ENCODE data around the gene RPS23. TPM values are rescaled to one million over a fixed set of nuclear protein-coding genes. Genes with fewer than 3 reads are reported as not detected.

The RPS23 gene
- total RNA-seq = 1,000 to 10,000 TPM; 3,104 to 3,340 TPM

GRCh38 chr5:82277987-82278710, at the start of gene RPS23:
RPS23 (minus strand) TSS chr5:82278354; CDS start chr5:82278323, 31 bp downstream.
- H3K27ac Mint-ChIP-seq = peak within 1 kb of the TSS; percentile 100
- H3K9me3 Mint-ChIP-seq = no peaks in the 10 kb centered on the region
- peaks cover 58% of the 10 kb centered on the region for H3K36me3 Mint-ChIP-seq (ENCODE audit: low read depth)
- H3K4me3 Mint-ChIP-seq = peak within 1 kb of the TSS; percentile 96
- H3K4me1 Mint-ChIP-seq = peaks cover 26% of the 10 kb centered on the region
- H3K27me3 Mint-ChIP-seq = no peaks in the 10 kb centered on the region
- ATAC-seq (replicated peaks) = peak; percentile 96

- H3K27ac Mint-ChIP-seq = no peak overlapping the region
- H3K27me3 Mint-ChIP-seq = peaks cover 15% of the 10 kb centered on the region
- H3K36me3 Mint-ChIP-seq (ENCODE audit: low read depth) = no peaks in the 10 kb centered on the region
- ATAC-seq (replicated peaks) = no peak
- H3K4me3 Mint-ChIP-seq = no peak overlapping the region
- peaks cover 4% of the 10 kb centered on the region for H3K9me3 Mint-ChIP-seq
- no peaks in the 10 kb centered on the region for H3K4me1 Mint-ChIP-seq
Observed at GRCh38 chr5:82327941-82328340, 49.8 kb upstream of the RPS23 start.

- H3K36me3 Mint-ChIP-seq (ENCODE audit: low read depth) = no peaks in the 10 kb centered on the region
- H3K4me1 Mint-ChIP-seq = no peaks in the 10 kb centered on the region
- peaks cover 4% of the 10 kb centered on the region for H3K9me3 Mint-ChIP-seq
- peaks cover 27% of the 10 kb centered on the region for H3K27me3 Mint-ChIP-seq
- no peak for ATAC-seq (replicated peaks)
- H3K4me3 Mint-ChIP-seq = no peak overlapping the region
- H3K27ac Mint-ChIP-seq = no peak overlapping the region
Observed at GRCh38 chr5:82325996-82326395, 47.8 kb upstream of the RPS23 start.

- H3K9me3 Mint-ChIP-seq = peaks cover 4% of the 10 kb centered on the region
- no peak overlapping the region for H3K27ac Mint-ChIP-seq
- H3K4me3 Mint-ChIP-seq = no peak overlapping the region
- H3K27me3 Mint-ChIP-seq = peaks cover 29% of the 10 kb centered on the region
- no peaks in the 10 kb centered on the region for H3K4me1 Mint-ChIP-seq
- H3K36me3 Mint-ChIP-seq (ENCODE audit: low read depth) = no peaks in the 10 kb centered on the region
- no peak for ATAC-seq (replicated peaks)
Observed at GRCh38 chr5:82325155-82325554, 47.0 kb upstream of the RPS23 start.

GRCh38 chr5:82320966-82321365, 42.8 kb upstream of the RPS23 start:
- Mint-ChIP-seq H3K9me3 (no peaks in the 10 kb centered on the region), H3K27me3 (peaks cover 29% of the 10 kb centered on the region), H3K4me1 (no peaks in the 10 kb centered on the region), H3K27ac (no peak overlapping the region), H3K36me3 (ENCODE audit: low read depth) (no peaks in the 10 kb centered on the region), H3K4me3 (no peak overlapping the region)
- no peak for ATAC-seq (replicated peaks)

GRCh38 chr5:82319651-82320376, 41.7 kb upstream of the RPS23 start:
- no peaks in the 10 kb centered on the region for H3K4me1 Mint-ChIP-seq
- H3K4me3 Mint-ChIP-seq = no peak overlapping the region
- ATAC-seq (replicated peaks) = no peak
- H3K27me3 Mint-ChIP-seq = peaks cover 28% of the 10 kb centered on the region
- H3K27ac Mint-ChIP-seq = no peak overlapping the region
- H3K36me3 Mint-ChIP-seq (ENCODE audit: low read depth) = no peaks in the 10 kb centered on the region
- H3K9me3 Mint-ChIP-seq = no peaks in the 10 kb centered on the region

GRCh38 chr5:82319192-82319591, 41.0 kb upstream of the RPS23 start:
- H3K9me3 Mint-ChIP-seq = no peaks in the 10 kb centered on the region

GRCh38 chr5:82314964-82315758, 37.0 kb upstream of the RPS23 start:
- no peak overlapping the region for H3K4me3 Mint-ChIP-seq

More at GRCh38 chr5:82319192-82319591, 41.0 kb upstream of the RPS23 start:
- no peak overlapping the region for H3K27ac Mint-ChIP-seq
- peaks cover 28% of the 10 kb centered on the region for H3K27me3 Mint-ChIP-seq
- no peaks in the 10 kb centered on the region for H3K36me3 Mint-ChIP-seq (ENCODE audit: low read depth)
- no peak overlapping the region for H3K4me3 Mint-ChIP-seq
- no peak for ATAC-seq (replicated peaks)
- H3K4me1 Mint-ChIP-seq = no peaks in the 10 kb centered on the region

GRCh38 chr5:82313016-82313415, 34.9 kb upstream of the RPS23 start:
- Mint-ChIP-seq H3K36me3 (ENCODE audit: low read depth) (no peaks in the 10 kb centered on the region), H3K27ac (no peak overlapping the region), H3K9me3 (no peaks in the 10 kb centered on the region), H3K4me1 (no peaks in the 10 kb centered on the region), H3K27me3 (peaks cover 4% of the 10 kb centered on the region), H3K4me3 (no peak overlapping the region)
- no peak for ATAC-seq (replicated peaks)

More at GRCh38 chr5:82314964-82315758, 37.0 kb upstream of the RPS23 start:
- no peak for ATAC-seq (replicated peaks)
- peaks cover 7% of the 10 kb centered on the region for H3K27me3 Mint-ChIP-seq
- H3K4me1 Mint-ChIP-seq = no peaks in the 10 kb centered on the region
- H3K9me3 Mint-ChIP-seq = no peaks in the 10 kb centered on the region
- no peak overlapping the region for H3K27ac Mint-ChIP-seq
- no peaks in the 10 kb centered on the region for H3K36me3 Mint-ChIP-seq (ENCODE audit: low read depth)

GRCh38 chr5:82312373-82312856, 34.3 kb upstream of the RPS23 start:
- H3K27ac Mint-ChIP-seq = no peak overlapping the region
- ATAC-seq (replicated peaks) = peak; percentile 49

GRCh38 chr5:82309091-82309531, 31.0 kb upstream of the RPS23 start:
- H3K9me3 Mint-ChIP-seq = no peaks in the 10 kb centered on the region
- no peak overlapping the region for H3K27ac Mint-ChIP-seq
- H3K4me1 Mint-ChIP-seq = no peaks in the 10 kb centered on the region
- ATAC-seq (replicated peaks) = no peak
- H3K27me3 Mint-ChIP-seq = no peaks in the 10 kb centered on the region
- H3K36me3 Mint-ChIP-seq (ENCODE audit: low read depth) = no peaks in the 10 kb centered on the region
- H3K4me3 Mint-ChIP-seq = no peak overlapping the region

More at GRCh38 chr5:82312373-82312856, 34.3 kb upstream of the RPS23 start:
- H3K9me3 Mint-ChIP-seq = no peaks in the 10 kb centered on the region
- peaks cover 4% of the 10 kb centered on the region for H3K27me3 Mint-ChIP-seq
- H3K36me3 Mint-ChIP-seq (ENCODE audit: low read depth) = no peaks in the 10 kb centered on the region
- no peak overlapping the region for H3K4me3 Mint-ChIP-seq
- H3K4me1 Mint-ChIP-seq = no peaks in the 10 kb centered on the region

- no peak for ATAC-seq (replicated peaks)
- Mint-ChIP-seq H3K4me1 (no peaks in the 10 kb centered on the region), H3K27ac (no peak overlapping the region), H3K36me3 (ENCODE audit: low read depth) (no peaks in the 10 kb centered on the region), H3K27me3 (no peaks in the 10 kb centered on the region), H3K4me3 (no peak overlapping the region), H3K9me3 (no peaks in the 10 kb centered on the region)
Observed at GRCh38 chr5:82308416-82308815, 30.3 kb upstream of the RPS23 start.

- no peaks in the 10 kb centered on the region for H3K4me1 Mint-ChIP-seq
- no peak overlapping the region for H3K4me3 Mint-ChIP-seq
- H3K27ac Mint-ChIP-seq = no peak overlapping the region
- H3K36me3 Mint-ChIP-seq (ENCODE audit: low read depth) = no peaks in the 10 kb centered on the region
- no peaks in the 10 kb centered on the region for H3K27me3 Mint-ChIP-seq
- ATAC-seq (replicated peaks) = no peak
- no peaks in the 10 kb centered on the region for H3K9me3 Mint-ChIP-seq
Observed at GRCh38 chr5:82307451-82307850, 29.3 kb upstream of the RPS23 start.

- ATAC-seq (replicated peaks) = no peak
Observed at GRCh38 chr5:82306151-82306550, 28.0 kb upstream of the RPS23 start.

More at GRCh38 chr5:82306151-82306550, 28.0 kb upstream of the RPS23 start:
- no peak overlapping the region for H3K27ac Mint-ChIP-seq
- H3K36me3 Mint-ChIP-seq (ENCODE audit: low read depth) = no peaks in the 10 kb centered on the region
- no peaks in the 10 kb centered on the region for H3K4me1 Mint-ChIP-seq
- H3K9me3 Mint-ChIP-seq = no peaks in the 10 kb centered on the region
- no peaks in the 10 kb centered on the region for H3K27me3 Mint-ChIP-seq
- H3K4me3 Mint-ChIP-seq = no peak overlapping the region

All from activated T-helper 17 cell treated with anti-CD3 and anti-CD28 coated beads, Interleukin-2, amount 50 U/mL, for 72 hours (primary cell).